ENCODE results near the gene SERPINA6.
"Not testable (repeated sequence)": the region's sequence is repeated elsewhere in the genome, so short reads cannot be mapped to it uniquely, and the experiment has no call there.

The SERPINA6 gene

GRCh38 chr14:94354190-94354589 lies 31.1 kb upstream of the SERPINA6 start:
- not testable (repeated sequence) for DNase-seq

- no peak for DNase-seq
Observed at GRCh38 chr14:94349276-94349675, 26.1 kb upstream of the SERPINA6 start.

- DNase-seq: no peak
Observed at GRCh38 chr14:94348836-94349235, 25.7 kb upstream of the SERPINA6 start.

- no peak for DNase-seq
Observed at GRCh38 chr14:94346841-94347240, 23.7 kb upstream of the SERPINA6 start.

- DNase-seq: peak; percentile 83
Observed at GRCh38 chr14:94346065-94346786, 23.1 kb upstream of the SERPINA6 start.

- no peak for DNase-seq
Observed at GRCh38 chr14:94345344-94346064, 22.4 kb upstream of the SERPINA6 start.

- DNase-seq: no peak
Observed at GRCh38 chr14:94344389-94344788, 21.3 kb upstream of the SERPINA6 start.

GRCh38 chr14:94343238-94344005 lies 20.3 kb upstream of the SERPINA6 start:
- DNase-seq: no peak

GRCh38 chr14:94342334-94342934 lies 19.3 kb upstream of the SERPINA6 start:
- peak; percentile 59 for DNase-seq

GRCh38 chr14:94341656-94342333 lies 18.7 kb upstream of the SERPINA6 start:
- DNase-seq: peak; percentile 26

GRCh38 chr14:94340533-94340932 lies 17.4 kb upstream of the SERPINA6 start:
- no peak for DNase-seq

- DNase-seq: no peak
Observed at GRCh38 chr14:94338023-94338422, 14.9 kb upstream of the SERPINA6 start.

- peak; percentile 27 for DNase-seq
Observed at GRCh38 chr14:94337274-94337673, 14.1 kb upstream of the SERPINA6 start.

- no peak for DNase-seq
Observed at GRCh38 chr14:94334872-94335271, 11.7 kb upstream of the SERPINA6 start.

- no peak for DNase-seq
Observed at GRCh38 chr14:94332587-94332986, 9.5 kb upstream of the SERPINA6 start.

GRCh38 chr14:94332063-94332583 lies 9.0 kb upstream of the SERPINA6 start:
- no peak for DNase-seq

- DNase-seq: no peak
Observed at GRCh38 chr14:94331462-94331861, 8.3 kb upstream of the SERPINA6 start.

- no peak for DNase-seq
Observed at GRCh38 chr14:94330857-94331256, 7.7 kb upstream of the SERPINA6 start.

GRCh38 chr14:94330432-94330831 lies 7.3 kb upstream of the SERPINA6 start:
- DNase-seq: no peak

GRCh38 chr14:94329857-94330256 lies 6.7 kb upstream of the SERPINA6 start:
- no peak for DNase-seq

- no peak for DNase-seq
Observed at GRCh38 chr14:94328196-94328595, 5.1 kb upstream of the SERPINA6 start.

Measured in activated CD4-positive, alpha-beta T cell treated with anti-CD3 and anti-CD28 coated beads for 48 hours (primary cell).